DOHH2 (cell line): ENCODE data around the gene SMARCC1.

Source experiments
- H3F3A ChIP-seq: fragments of 200-600 bp; sonication (generic), shearing (Covaris generic); 2 replicates; pipeline ENCODE4 v1.6.0; 2016; ENCODE audit warnings: antibody characterized with exemption, mild to moderate bottlenecking; ENCODE audit not compliant: control insufficient read depth, insufficient read depth
- H3K27ac ChIP-seq: fragments of 200-600 bp; sonication (generic); 2 replicates; pipeline ENCODE4 v1.5.1; 2014; ENCODE audit warnings: low read depth, mild to moderate bottlenecking, low read length, moderate library complexity
- H3K27me3 ChIP-seq: fragments of 200-600 bp; sonication (generic); 2 replicates; pipeline ENCODE4 v1.6.1; 2014; ENCODE audit warnings: mild to moderate bottlenecking, low read length, mixed read lengths; ENCODE audit not compliant: control insufficient read depth
- H3K36me3 ChIP-seq: fragments of 200-600 bp; sonication (generic); 2 replicates; pipeline ENCODE4 v1.6.1; 2014; ENCODE audit warnings: mild to moderate bottlenecking, low read length, moderate library complexity, mixed read lengths; ENCODE audit not compliant: control insufficient read depth
- H3K4me1 ChIP-seq: fragments of 200-600 bp; sonication (generic); 2 replicates; pipeline ENCODE4 v1.6.1; 2014; ENCODE audit warnings: mild to moderate bottlenecking, low read length, mixed read lengths; ENCODE audit not compliant: control insufficient read depth
- H3K4me2 ChIP-seq: fragments of 200-600 bp; sonication (generic); 2 replicates; pipeline ENCODE4 v1.6.0; 2014; ENCODE audit warnings: mild to moderate bottlenecking, low read length, moderate library complexity
- H3K4me3 ChIP-seq: fragments of 200-600 bp; sonication (generic); 2 replicates; pipeline ENCODE4 v1.5.1; 2014; ENCODE audit warnings: mild to moderate bottlenecking, low read length, mixed read lengths
- H3K79me2 ChIP-seq: fragments of 200-600 bp; sonication (generic); 2 replicates; pipeline ENCODE4 v1.6.1; 2014; ENCODE audit warnings: mild to moderate bottlenecking, low read length, mixed read lengths; ENCODE audit not compliant: control insufficient read depth
- H3K9me2 ChIP-seq: fragments of 200-600 bp; sonication (generic); replicated peaks from 2 replicates; pipeline ENCODE4 v1.6.1; 2014; ENCODE audit warnings: mild to moderate bottlenecking, low read length, mixed read lengths; ENCODE audit not compliant: control insufficient read depth
- H3K9me3 ChIP-seq: fragments of 200-600 bp; sonication (generic); 2 replicates; pipeline ENCODE4 v1.6.1; 2014; ENCODE audit warnings: antibody characterized with exemption, low read length, mixed read lengths; ENCODE audit not compliant: control insufficient read depth, insufficient read depth
- H4K20me1 ChIP-seq: fragments of 200-600 bp; sonication (generic); 2 replicates; pipeline ENCODE4 v1.6.0; 2014; ENCODE audit warnings: low read depth, mild to moderate bottlenecking, antibody characterized with exemption, low read length, moderate library complexity; ENCODE audit not compliant: control insufficient read depth, insufficient read depth
- EZH2phosphoT487 ChIP-seq: fragments of 200-600 bp; sonication (generic); IDR thresholded peaks from 2 replicates; pipeline ENCODE4 v1.6.1; 2017; ENCODE audit warnings: borderline replicate concordance, mild to moderate bottlenecking, antibody characterized with exemption, low read length, moderate library complexity, mixed read lengths
- TF ChIP-seq, protein P1 (sequence below): fragments of 200-600 bp; sonication (generic); IDR thresholded peaks from one replicate; pipeline ENCODE4 v1.5.1; 2014; ENCODE audit warnings: antibody characterized with exemption, mild to moderate bottlenecking, low read depth, low read length; ENCODE audit not compliant: poor library complexity, severe bottlenecking

SMARCC1 gene

DNA sequence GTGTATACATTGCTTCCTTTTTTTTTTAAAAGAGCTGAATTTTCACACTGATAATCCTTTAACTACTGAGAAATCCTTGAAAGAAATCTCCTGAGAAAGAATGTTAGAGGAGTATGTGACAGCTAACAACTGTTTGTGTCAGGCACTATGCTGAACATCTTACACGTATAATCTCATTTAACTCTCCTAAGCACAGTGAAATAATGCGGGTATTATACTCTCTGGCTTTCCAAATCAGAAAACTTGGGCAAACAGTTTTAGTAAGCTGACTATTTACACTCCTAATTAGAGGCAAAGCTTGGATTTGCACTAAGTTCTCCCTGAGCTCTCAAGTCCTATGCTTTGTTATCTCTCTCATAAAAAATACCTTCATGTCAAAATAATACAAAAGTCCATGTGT is 69.3 kb downstream of the SMARCC1 start:
- H3K9me2 ChIP-seq = no peaks in the 10 kb centered on the region

DNA sequence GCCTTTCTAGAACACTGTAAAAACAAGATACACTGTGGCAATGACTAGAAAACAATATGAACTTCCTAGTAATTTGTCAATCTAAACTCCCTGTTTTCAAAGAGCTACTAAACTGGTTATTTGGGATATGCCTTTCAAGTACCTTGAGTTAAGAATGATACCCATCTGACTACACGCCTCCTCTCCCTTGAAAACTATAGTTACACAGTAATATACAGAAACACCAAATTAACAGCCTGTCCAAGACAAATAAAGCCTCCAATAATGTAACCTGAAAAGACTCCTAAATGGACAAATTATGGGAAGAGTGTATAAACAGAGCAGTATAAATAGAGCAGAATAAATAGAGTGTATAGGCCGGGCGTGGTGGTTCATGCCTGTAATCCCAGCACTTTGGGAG is 70.1 kb downstream of the SMARCC1 start:
- no peak overlapping the region for H3K4me2 ChIP-seq
- H3K79me2 ChIP-seq = peaks cover 15% of the 10 kb centered on the region
- H3K36me3 ChIP-seq = peaks cover 89% of the 10 kb centered on the region
- 0 out of 2 replicates have a peak, but pooled peaks cover 2% of the 10 kb centered on the region for H3F3A ChIP-seq
- H4K20me1 ChIP-seq = no peaks in the 10 kb centered on the region
- no peaks in the 10 kb centered on the region for H3K9me3 ChIP-seq
- H3K27me3 ChIP-seq = no peaks in the 10 kb centered on the region
- H3K4me1 ChIP-seq = peaks cover 1% of the 10 kb centered on the region; the same call in 1 of the 2 replicates
- no peaks in the 10 kb centered on the region for H3K9me2 ChIP-seq
- no peak overlapping the region for H3K4me3 ChIP-seq
- no peak for TF ChIP-seq EZH2phosphoT487
- TF ChIP-seq, protein P1, sequence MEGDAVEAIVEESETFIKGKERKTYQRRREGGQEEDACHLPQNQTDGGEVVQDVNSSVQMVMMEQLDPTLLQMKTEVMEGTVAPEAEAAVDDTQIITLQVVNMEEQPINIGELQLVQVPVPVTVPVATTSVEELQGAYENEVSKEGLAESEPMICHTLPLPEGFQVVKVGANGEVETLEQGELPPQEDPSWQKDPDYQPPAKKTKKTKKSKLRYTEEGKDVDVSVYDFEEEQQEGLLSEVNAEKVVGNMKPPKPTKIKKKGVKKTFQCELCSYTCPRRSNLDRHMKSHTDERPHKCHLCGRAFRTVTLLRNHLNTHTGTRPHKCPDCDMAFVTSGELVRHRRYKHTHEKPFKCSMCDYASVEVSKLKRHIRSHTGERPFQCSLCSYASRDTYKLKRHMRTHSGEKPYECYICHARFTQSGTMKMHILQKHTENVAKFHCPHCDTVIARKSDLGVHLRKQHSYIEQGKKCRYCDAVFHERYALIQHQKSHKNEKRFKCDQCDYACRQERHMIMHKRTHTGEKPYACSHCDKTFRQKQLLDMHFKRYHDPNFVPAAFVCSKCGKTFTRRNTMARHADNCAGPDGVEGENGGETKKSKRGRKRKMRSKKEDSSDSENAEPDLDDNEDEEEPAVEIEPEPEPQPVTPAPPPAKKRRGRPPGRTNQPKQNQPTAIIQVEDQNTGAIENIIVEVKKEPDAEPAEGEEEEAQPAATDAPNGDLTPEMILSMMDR = no peak
- no peak overlapping the region for H3K27ac ChIP-seq

More for the DNA sequence above, 69.3 kb downstream of the SMARCC1 start:
- no peaks in the 10 kb centered on the region for H3K27me3 ChIP-seq
- H3K36me3 ChIP-seq = peaks cover 88% of the 10 kb centered on the region
- H3K79me2 ChIP-seq = peaks cover 16% of the 10 kb centered on the region
- peaks cover 4% of the 10 kb centered on the region; the same call in 1 of the 2 replicates for H3K4me1 ChIP-seq
- H3F3A ChIP-seq = 0 out of 2 replicates have a peak, but pooled peaks cover 2% of the 10 kb centered on the region
- H3K4me2 ChIP-seq = no peak overlapping the region
- no peaks in the 10 kb centered on the region for H3K9me3 ChIP-seq
- H3K27ac ChIP-seq = no peak overlapping the region
- H3K4me3 ChIP-seq = no peak overlapping the region
- no peak for TF ChIP-seq EZH2phosphoT487
- TF ChIP-seq, protein P1 = no peak
- H4K20me1 ChIP-seq = no peaks in the 10 kb centered on the region

DNA sequence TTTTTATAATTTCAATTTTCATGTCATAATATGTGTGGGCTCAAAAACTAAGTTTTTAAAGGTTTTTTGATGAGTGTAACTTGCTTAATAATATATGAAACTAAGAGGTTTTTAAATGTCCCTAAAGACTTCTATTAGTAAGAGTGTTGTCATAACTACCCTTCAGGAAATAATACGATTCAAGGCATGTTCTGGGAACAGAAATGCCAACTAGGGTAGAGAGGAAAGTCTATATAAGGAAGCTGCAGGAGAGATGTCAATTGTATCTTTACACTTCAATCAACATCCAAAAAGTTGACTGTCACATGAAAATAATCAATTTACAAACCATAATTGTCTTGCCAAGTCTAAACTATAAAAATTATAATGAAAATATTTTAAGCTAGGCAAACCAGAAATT is 76.3 kb downstream of the SMARCC1 start:
- Histone ChIP-seq H3K4me1 (no peaks in the 10 kb centered on the region), H3K9me3 (no peaks in the 10 kb centered on the region), H3K79me2 (no peaks in the 10 kb centered on the region), H3K4me3 (no peak overlapping the region), H3K27me3 (no peaks in the 10 kb centered on the region), H3K36me3 (peaks cover 88% of the 10 kb centered on the region), H3K27ac (no peak overlapping the region), H4K20me1 (no peaks in the 10 kb centered on the region), H3F3A (peaks cover 9% of the 10 kb centered on the region; the same call in 1 of the 2 replicates), H3K9me2 (no peaks in the 10 kb centered on the region), H3K4me2 (no peak overlapping the region)
- TF ChIP-seq EZH2phosphoT487 = no peak
- TF ChIP-seq, protein P1 = no peak

DNA sequence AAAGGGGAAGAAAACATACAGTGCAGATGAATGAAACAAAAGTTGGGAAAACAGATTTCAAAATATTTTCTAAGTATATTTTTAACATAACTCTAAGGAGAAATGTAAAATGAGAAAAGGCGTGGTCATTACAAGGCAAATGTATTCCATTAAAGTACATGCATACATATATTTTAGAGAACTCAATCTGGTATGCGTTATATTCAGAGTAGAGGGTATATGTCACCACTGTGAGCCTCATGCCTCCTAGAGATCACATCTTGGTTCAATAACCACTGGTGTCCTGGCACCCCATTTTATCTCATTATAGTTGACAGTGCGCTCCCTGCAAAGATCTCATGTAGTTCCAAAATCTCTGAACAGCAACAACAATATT is 77.5 kb downstream of the SMARCC1 start:
- no peak overlapping the region for H3K27ac ChIP-seq
- no peaks in the 10 kb centered on the region for H3K9me3 ChIP-seq
- H3K4me1 ChIP-seq = no peaks in the 10 kb centered on the region
- H3K4me3 ChIP-seq = no peak overlapping the region
- no peaks in the 10 kb centered on the region for H3K79me2 ChIP-seq
- no peak for TF ChIP-seq EZH2phosphoT487
- TF ChIP-seq, protein P1 = no peak
- no peaks in the 10 kb centered on the region for H3K27me3 ChIP-seq
- H3K4me2 ChIP-seq = no peak overlapping the region
- H4K20me1 ChIP-seq = no peaks in the 10 kb centered on the region
- H3F3A ChIP-seq = peaks cover 9% of the 10 kb centered on the region
- H3K9me2 ChIP-seq = no peaks in the 10 kb centered on the region
- peaks cover 88% of the 10 kb centered on the region for H3K36me3 ChIP-seq
